ENCODE data around the gene CRADD.

CRADD gene

GRCh38 chr12:93722835-93723567 is 45.8 kb downstream of the CRADD start:
- no peak for TF ChIP-seq CTCF (conservative IDR thresholded peaks at IDR 0.05; ENCODE audit: low read depth, low read length)
- no peak overlapping the region for H3K4me3 ChIP-seq (ENCODE audit: low read length)
- DNase-seq (ENCODE audit: low read depth): no peak

- no peak for DNase-seq (ENCODE audit: low read depth)
- H3K4me3 ChIP-seq (ENCODE audit: low read length): no peak overlapping the region
- TF ChIP-seq CTCF (conservative IDR thresholded peaks at IDR 0.05; ENCODE audit: low read depth, low read length): no peak
These were observed 46.4 kb downstream of the CRADD start for GRCh38 chr12:93723568-93723930.

- no peak for TF ChIP-seq CTCF (conservative IDR thresholded peaks at IDR 0.05; ENCODE audit: low read depth, low read length)
- DNase-seq (ENCODE audit: low read depth): no peak
- H3K4me3 ChIP-seq (ENCODE audit: low read length): no peak overlapping the region
These were observed 48.4 kb downstream of the CRADD start for GRCh38 chr12:93725531-93725930.

GRCh38 chr12:93727195-93727811 is 50.1 kb downstream of the CRADD start:
- no peak for TF ChIP-seq CTCF (conservative IDR thresholded peaks at IDR 0.05; ENCODE audit: low read depth, low read length)
- H3K4me3 ChIP-seq (ENCODE audit: low read length): no peak overlapping the region
- no peak for DNase-seq (ENCODE audit: low read depth)

- TF ChIP-seq CTCF (conservative IDR thresholded peaks at IDR 0.05; ENCODE audit: low read depth, low read length): no peak
- DNase-seq (ENCODE audit: low read depth): no peak
- H3K4me3 ChIP-seq (ENCODE audit: low read length): no peak overlapping the region
These were observed 50.7 kb downstream of the CRADD start for GRCh38 chr12:93727911-93728310.

- no peak for TF ChIP-seq CTCF (conservative IDR thresholded peaks at IDR 0.05; ENCODE audit: low read depth, low read length)
These were observed 52.8 kb downstream of the CRADD start for GRCh38 chr12:93729934-93730333.

GRCh38 chr12:93733358-93733757 is 56.2 kb downstream of the CRADD start:
- no peak for TF ChIP-seq CTCF (conservative IDR thresholded peaks at IDR 0.05; ENCODE audit: low read depth, low read length)
- DNase-seq (ENCODE audit: low read depth): no peak
- H3K4me3 ChIP-seq (ENCODE audit: low read length): no peak overlapping the region

More at GRCh38 chr12:93729934-93730333, 52.8 kb downstream of the CRADD start:
- no peak for DNase-seq (ENCODE audit: low read depth)
- H3K4me3 ChIP-seq (ENCODE audit: low read length): no peak overlapping the region
